ENCODE data around the gene RPL22.

DNA sequence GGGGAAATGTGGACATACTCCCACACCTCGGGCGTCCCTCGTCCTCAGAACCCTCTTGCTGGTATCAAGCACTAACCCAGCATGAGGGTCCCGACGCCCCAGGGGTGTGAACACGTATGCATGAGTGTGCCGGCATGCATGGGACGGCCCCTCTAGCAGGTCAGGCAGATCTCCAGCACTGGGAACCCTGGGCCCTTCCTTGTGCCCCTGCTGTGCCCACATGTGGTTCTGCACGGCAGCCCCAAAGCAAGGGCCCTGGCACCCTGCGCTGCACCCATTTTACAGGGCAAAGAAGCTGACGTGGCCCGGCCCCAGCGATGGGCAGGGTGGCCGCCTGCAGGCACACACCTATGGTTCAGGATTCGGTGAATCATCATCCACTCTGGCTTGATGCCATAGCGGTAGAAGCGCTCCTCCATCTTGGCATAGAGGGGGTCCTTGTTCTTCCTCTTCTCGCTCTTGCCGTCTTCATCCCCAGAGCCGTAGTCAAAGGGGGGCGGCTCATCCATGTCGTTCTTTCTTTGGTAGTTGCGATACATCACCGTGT lies 53.5 kb downstream of the RPL22 start:
- no peak for TF ChIP-seq POLR2A (IDR thresholded peaks at IDR 0.05; ENCODE audit: low read length)
- no peak for TF ChIP-seq GATA1 (IDR thresholded peaks at IDR 0.05; ENCODE audit: low read depth, low read length)
